Mesendoderm (in vitro differentiated cells): ENCODE results near the gene HMG20B.
A peak's percentile ranks its signal among the peaks of the same experiment; 100 is the strongest.

Experiments
- DNase-seq: peaks from one replicate; pipeline ENCODE4 v3.0.0; 2013
- H2AK5ac ChIP-seq: 2 replicates; pipeline ENCODE4 v1.6.1; 2013; ENCODE audit warnings: low read length, inconsistent platforms
- H2BK120ac ChIP-seq: 2 replicates; pipeline ENCODE4 v1.6.1; 2013; ENCODE audit warnings: low read depth, mild to moderate bottlenecking, low read length, moderate library complexity, mixed read lengths
- H2BK15ac ChIP-seq: replicated peaks from 2 replicates; pipeline ENCODE4 v1.6.1; 2013; ENCODE audit warnings: low read depth, mild to moderate bottlenecking, moderate library complexity
- H2BK5ac ChIP-seq: 2 replicates; pipeline ENCODE4 v1.6.1; 2013; ENCODE audit warnings: low read length, inconsistent platforms
- H3K18ac ChIP-seq: 2 replicates; pipeline ENCODE4 v1.6.1; 2013; ENCODE audit warnings: mild to moderate bottlenecking, low read length, mixed read lengths
- H3K23ac ChIP-seq: one replicate; pipeline ENCODE4 v1.6.1; 2013; ENCODE audit warnings: low read length
- H3K27ac ChIP-seq: 2 replicates; pipeline ENCODE4 v1.5.1; 2013; ENCODE audit warnings: low read depth, mild to moderate bottlenecking, inconsistent platforms, low read length, moderate library complexity
- H3K27me3 ChIP-seq: 2 replicates; pipeline ENCODE4 v1.6.1; 2013; ENCODE audit warnings: low read length, control low read depth, mild to moderate bottlenecking, inconsistent platforms; ENCODE audit not compliant: insufficient read depth, poor library complexity
- H3K36me3 ChIP-seq: 2 replicates; pipeline ENCODE4 v1.6.1; 2013; ENCODE audit warnings: low read length, inconsistent platforms; ENCODE audit not compliant: control insufficient read depth, insufficient read depth
- H3K4ac ChIP-seq: one replicate; pipeline ENCODE4 v1.6.1; 2013; ENCODE audit warnings: low read depth, mild to moderate bottlenecking, low read length, moderate library complexity
- H3K4me1 ChIP-seq: 2 replicates; pipeline ENCODE4 v1.6.1; 2013; ENCODE audit warnings: low read depth, low read length, inconsistent platforms; ENCODE audit not compliant: control insufficient read depth
- H3K4me2 ChIP-seq: 2 replicates; pipeline ENCODE4 v1.6.1; 2013; ENCODE audit warnings: low read length
- H3K4me3 ChIP-seq: 2 replicates; pipeline ENCODE4 v1.5.1; 2013; ENCODE audit warnings: mild to moderate bottlenecking, low read length
- H3K56ac ChIP-seq: one replicate; pipeline ENCODE4 v1.6.1; 2013; ENCODE audit warnings: low read length
- H3K79me1 ChIP-seq: 2 replicates; pipeline ENCODE4 v1.6.1; 2013; ENCODE audit warnings: low read length, inconsistent platforms
- H3K79me2 ChIP-seq: 2 replicates; pipeline ENCODE4 v1.6.1; 2013; ENCODE audit warnings: mild to moderate bottlenecking, low read length; ENCODE audit not compliant: control insufficient read depth, insufficient read depth
- H3K9ac ChIP-seq: 2 replicates; pipeline ENCODE4 v1.6.1; 2013; ENCODE audit warnings: low read length, inconsistent platforms
- H4K5ac ChIP-seq: one replicate; pipeline ENCODE4 v1.6.1; 2013; ENCODE audit warnings: low read length
- H4K8ac ChIP-seq: one replicate; pipeline ENCODE4 v1.6.1; 2013; ENCODE audit warnings: low read depth, mild to moderate bottlenecking, control low read depth, low read length, moderate library complexity
- WGBS: extraction: QIAGEN DNeasy Blood & Tissue Kit; methylation state at CpG from one replicate; pipeline ENCODE4 v1.1.7; 2013; ENCODE audit warnings: low lambda C conversion rate, missing lambda C conversion rate; ENCODE audit not compliant: insufficient coverage; ENCODE audit errors: extremely low coverage; 5-methylcytosine and 5-hydroxymethylcytosine counted together

HMG20B gene

GRCh38 chr19:3538258-3538929 lies 34.4 kb upstream of the HMG20B start:
- Histone ChIP-seq H2AK5ac (no peak overlapping the region), H3K9ac (no peak overlapping the region), H2BK15ac (no peak overlapping the region), H3K23ac (no peak overlapping the region), H3K79me1 (no peaks in the 10 kb centered on the region), H3K4me3 (no peak overlapping the region), H2BK120ac (no peak overlapping the region), H2BK5ac (no peak overlapping the region), H4K5ac (no peak overlapping the region), H4K8ac (no peak overlapping the region), H3K4me2 (no peak overlapping the region), H3K4me1 (no peaks in the 10 kb centered on the region), H3K4ac (no peak overlapping the region), H3K56ac (no peak overlapping the region), H3K27ac (no peak overlapping the region), H3K36me3 (peaks cover 4% of the 10 kb centered on the region), H3K27me3 (no peaks in the 10 kb centered on the region), H3K18ac (no peak overlapping the region), H3K79me2 (no peaks in the 10 kb centered on the region)
- DNase-seq = no peak
- WGBS = no CpG with 5 or more reads among the region's 25 CpGs

GRCh38 chr19:3538965-3539755 lies 33.6 kb upstream of the HMG20B start, which contains the start of gene TEKTIP1:
TEKTIP1 (plus strand) TSS chr19:3539174; CDS start chr19:3539178, 4 bp downstream.
- Histone ChIP-seq H3K27me3 (no peaks in the 10 kb centered on the region), H3K36me3 (peaks cover 4% of the 10 kb centered on the region), H4K5ac (no peak within 1 kb of the TSS), H2BK5ac (no peak within 1 kb of the TSS), H3K4ac (no peak within 1 kb of the TSS), H3K4me2 (no peak within 1 kb of the TSS), H3K27ac (no peak within 1 kb of the TSS), H3K23ac (no peak within 1 kb of the TSS), H4K8ac (no peak within 1 kb of the TSS), H3K9ac (no peak within 1 kb of the TSS), H3K79me2 (no peaks in the 10 kb centered on the region), H2BK15ac (no peak within 1 kb of the TSS), H3K79me1 (no peaks in the 10 kb centered on the region), H3K4me1 (no peaks in the 10 kb centered on the region), H3K56ac (no peak within 1 kb of the TSS), H3K4me3 (no peak within 1 kb of the TSS), H2BK120ac (no peak within 1 kb of the TSS), H3K18ac (no peak within 1 kb of the TSS), H2AK5ac (no peak within 1 kb of the TSS)
- DNase-seq = peak; percentile 43
- no CpG with 5 or more reads among the region's 28 CpGs for WGBS

GRCh38 chr19:3539756-3540118 lies 33.0 kb upstream of the HMG20B start:
- Histone ChIP-seq H2BK120ac (no peak overlapping the region), H3K18ac (no peak overlapping the region), H2BK15ac (no peak overlapping the region), H3K27me3 (no peaks in the 10 kb centered on the region), H3K36me3 (peaks cover 4% of the 10 kb centered on the region), H3K4ac (no peak overlapping the region), H4K8ac (no peak overlapping the region), H3K27ac (no peak overlapping the region), H3K56ac (no peak overlapping the region), H3K79me2 (no peaks in the 10 kb centered on the region), H2AK5ac (no peak overlapping the region), H2BK5ac (no peak overlapping the region), H3K4me3 (no peak overlapping the region), H3K4me2 (no peak overlapping the region), H3K9ac (no peak overlapping the region), H3K79me1 (no peaks in the 10 kb centered on the region), H3K23ac (no peak overlapping the region), H4K5ac (no peak overlapping the region), H3K4me1 (no peaks in the 10 kb centered on the region)
- WGBS = no CpG with 5 or more reads among the region's 1 CpG
- no peak for DNase-seq

GRCh38 chr19:3543150-3544057 lies 29.3 kb upstream of the HMG20B start:
- Histone ChIP-seq H3K36me3 (peaks cover 3% of the 10 kb centered on the region), H3K27me3 (no peaks in the 10 kb centered on the region), H3K18ac (no peak overlapping the region), H3K27ac (no peak overlapping the region), H3K4me2 (no peak overlapping the region), H3K4ac (no peak overlapping the region), H4K8ac (no peak overlapping the region), H2BK15ac (no peak overlapping the region), H2BK120ac (no peak overlapping the region), H3K9ac (no peak overlapping the region), H3K23ac (no peak overlapping the region), H3K4me3 (no peak overlapping the region), H2BK5ac (no peak overlapping the region), H4K5ac (no peak overlapping the region), H2AK5ac (no peak overlapping the region), H3K4me1 (no peaks in the 10 kb centered on the region), H3K79me2 (no peaks in the 10 kb centered on the region), H3K79me1 (no peaks in the 10 kb centered on the region), H3K56ac (no peak overlapping the region)
- no CpG with 5 or more reads among the region's 47 CpGs for WGBS
- DNase-seq = no peak

- no peak overlapping the region for H3K27ac ChIP-seq
- no CpG with 5 or more reads among the region's 9 CpGs for WGBS
Measured at GRCh38 chr19:3544058-3544376, 28.7 kb upstream of the HMG20B start.

More at GRCh38 chr19:3544058-3544376, 28.7 kb upstream of the HMG20B start:
- no peak overlapping the region for H2AK5ac ChIP-seq
- no peak overlapping the region for H4K5ac ChIP-seq
- H3K27me3 ChIP-seq = no peaks in the 10 kb centered on the region
- no peak overlapping the region for H3K4me2 ChIP-seq
- no peak overlapping the region for H3K56ac ChIP-seq
- no peak overlapping the region for H3K4ac ChIP-seq
- no peaks in the 10 kb centered on the region for H3K79me1 ChIP-seq
- no peaks in the 10 kb centered on the region for H3K4me1 ChIP-seq
- no peak overlapping the region for H3K4me3 ChIP-seq
- no peak overlapping the region for H2BK120ac ChIP-seq
- H2BK5ac ChIP-seq = no peak overlapping the region
- H3K23ac ChIP-seq = no peak overlapping the region
- no peak overlapping the region for H2BK15ac ChIP-seq
- DNase-seq = no peak
- no peaks in the 10 kb centered on the region for H3K79me2 ChIP-seq
- H3K9ac ChIP-seq = no peak overlapping the region
- H3K36me3 ChIP-seq = peaks cover 3% of the 10 kb centered on the region
- no peak overlapping the region for H3K18ac ChIP-seq
- H4K8ac ChIP-seq = no peak overlapping the region
